HCT116 (cell line): Measurements from ENCODE around the gene TLR9. TPM values are rescaled to one million over a fixed set of nuclear protein-coding genes. Genes with fewer than 3 reads are reported as not detected.

Source experiments
- ATAC-seq: fragments of 200-7000 bp; cut with Tn5 transposase; 2 replicates; pipeline ENCODE4 v1.9.1; 2020; ENCODE audit warnings: mild to moderate bottlenecking, moderate library complexity
- BruUV-seq: library from RNA; stranded (reverse); fragments of 400-500 nt; replicated peaks from 2 replicates; lab custom pipeline; 2021; lab: Mats Ljungman, UMichigan
- CTCF ChIA-PET: fragments of 300-600 bp; sonication (Branson Sonifier 250); formaldehyde crosslinking; loops from one replicate; lab custom pipeline; 2021; ENCODE audit warnings: antibody characterized with exemption; lab: Charles Lee
- POLR2A ChIA-PET: fragments of 300-600, 350-600 bp; sonication (Branson Sonifier 250); formaldehyde crosslinking; loops from one replicate; lab custom pipeline; 2021; ENCODE audit warnings: antibody characterized with exemption; lab: Charles Lee
- RAD21 ChIA-PET, 2 experiments: fragments of 300-600 bp; sonication (Branson Sonifier 250); formaldehyde crosslinking; loops; one replicate each; lab custom pipeline; 2023; ENCODE audit warnings: low total read pairs in 2 of 2; ENCODE audit not compliant: uncharacterized antibody in 2 of 2, unreplicated experiment in 2 of 2, low non-redundant PET in 1 of 2; lab: Charles Lee
- DNase-seq: peaks from one replicate; pipeline ENCODE4 v3.0.0-alpha.2; 2010; ENCODE audit warnings: low read depth, low spot score
- H2AFZ ChIP-seq: fragments of 200-600 bp; shearing (Covaris generic), sonication (generic); 2 replicates; pipeline ENCODE4 v1.6.1; 2017; ENCODE audit warnings: low read depth, mixed run types, mixed read lengths, antibody characterized with exemption, low read length; ENCODE audit not compliant: poor library complexity, severe bottlenecking
- H3K27ac ChIP-seq: 2 replicates; pipeline ENCODE4 v1.5.1; 2012; ENCODE audit warnings: low read depth, low read length
- H3K27me3 ChIP-seq: fragments of 200-600 bp; sonication (generic); 2 replicates; pipeline ENCODE4 v1.6.1; 2016; ENCODE audit warnings: mixed run types, low read length, mixed read lengths; ENCODE audit not compliant: insufficient read depth
- H3K36me3 ChIP-seq, 2 experiments: fragments of 200-500 bp in 1 of 2; fragments of 200-600 bp in 1 of 2; sonication (Bioruptor generic) in 1 of 2; sonication (generic) in 1 of 2; 2 replicates each; pipeline versions ENCODE4 v1.5.1 to v1.6.1; 2014 to 2016; ENCODE audit warnings: low read length in 2 of 2, inconsistent platforms in 1 of 2, mixed read lengths in 1 of 2, mixed run types in 1 of 2; ENCODE audit not compliant: insufficient read depth in 2 of 2, control insufficient read depth in 1 of 2
- H3K4me1 ChIP-seq, 2 experiments: fragments of 200-600 bp in 1 of 2; sonication (generic) in 1 of 2; 2 replicates each; pipeline versions ENCODE4 v1.5.1 to v1.6.1; 2012 to 2017; ENCODE audit warnings: low read length in 2 of 2, inconsistent platforms in 1 of 2, mild to moderate bottlenecking in 1 of 2, mixed read lengths in 1 of 2, mixed run types in 1 of 2, moderate library complexity in 1 of 2; ENCODE audit not compliant: insufficient read depth in 2 of 2, control insufficient read depth in 1 of 2
- H3K4me2 ChIP-seq: fragments of 200-600 bp; sonication (generic); 2 replicates; pipeline ENCODE4 v1.6.1; 2017; ENCODE audit warnings: mixed run types, low read length, mixed read lengths
- H3K4me3 ChIP-seq, 2 experiments: fragments of 200-600 bp in 1 of 2; sonication (generic) in 1 of 2; replicated peaks in 1 of 2; 2 replicates each; pipeline ENCODE4 v1.5.1; 2011 to 2016; ENCODE audit warnings: low read length in 2 of 2, control low read depth in 1 of 2, low read depth in 1 of 2, mild to moderate bottlenecking in 1 of 2, mixed read lengths in 1 of 2, mixed run types in 1 of 2
- H3K79me2 ChIP-seq: fragments of 200-600 bp; sonication (generic); 2 replicates; pipeline ENCODE4 v1.6.1; 2017; ENCODE audit warnings: mild to moderate bottlenecking, mixed run types, low read length, moderate library complexity, mixed read lengths; ENCODE audit not compliant: insufficient read depth
- H3K9ac ChIP-seq: fragments of 200-600 bp; sonication (generic); 2 replicates; pipeline ENCODE4 v1.6.1; 2016; ENCODE audit warnings: low read length, mixed read lengths
- H3K9me2 ChIP-seq: fragments of 200-600 bp; sonication (generic), shearing (Covaris generic); 2 replicates; pipeline ENCODE4 v1.6.1; 2017; ENCODE audit warnings: mixed run types, mild to moderate bottlenecking, moderate library complexity; ENCODE audit not compliant: insufficient read depth
- H3K9me3 ChIP-seq, 2 experiments: fragments of 200-500 bp in 1 of 2; fragments of 200-600 bp in 1 of 2; sonication (Bioruptor generic) in 1 of 2; sonication (generic) in 1 of 2; 2 replicates each; pipeline ENCODE4 v1.6.1; 2014 to 2017; ENCODE audit warnings: low read length in 2 of 2, mixed read lengths in 2 of 2, inconsistent platforms in 1 of 2, low read depth in 1 of 2, mild to moderate bottlenecking in 1 of 2, mixed run types in 1 of 2, moderate library complexity in 1 of 2; ENCODE audit not compliant: control insufficient read depth in 1 of 2, insufficient read depth in 1 of 2
- H4K20me1 ChIP-seq: fragments of 200-600 bp; sonication (generic), shearing (Covaris generic); 2 replicates; pipeline ENCODE4 v1.6.1; 2017; ENCODE audit warnings: mixed run types, mild to moderate bottlenecking, moderate library complexity; ENCODE audit not compliant: insufficient read depth
- ELF1 ChIP-seq: IDR thresholded peaks from 2 replicates; pipeline ENCODE4 v1.6.1; 2012; ENCODE audit warnings: low read depth, borderline replicate concordance
- EZH2 ChIP-seq: fragments of 200-600 bp; sonication (generic); IDR thresholded peaks from 2 replicates; pipeline ENCODE4 v1.6.1; 2017; ENCODE audit warnings: antibody characterized with exemption, mixed run types
- POLR2A ChIP-seq: IDR thresholded peaks from 2 replicates; pipeline ENCODE4 v1.7.0; 2011; ENCODE audit warnings: borderline replicate concordance; ENCODE audit not compliant: insufficient read depth, insufficient read length; ENCODE audit errors: extremely low read depth
- RAD21 ChIP-seq: IDR thresholded peaks from 2 replicates; pipeline ENCODE4 v1.6.1; 2012; ENCODE audit warnings: low read depth, mild to moderate bottlenecking
- TCF7L2 ChIP-seq: IDR thresholded peaks from 2 replicates; pipeline ENCODE4 v1.7.0; 2011; ENCODE audit warnings: borderline replicate concordance, inconsistent platforms; ENCODE audit not compliant: insufficient read depth, insufficient read length; ENCODE audit errors: extremely low read depth
- ZBTB33 ChIP-seq: IDR thresholded peaks from 2 replicates; pipeline ENCODE4 v1.6.1; 2011; ENCODE audit warnings: mild to moderate bottlenecking, low read length, moderate library complexity; ENCODE audit not compliant: insufficient replicate concordance; ENCODE audit errors: extremely low read depth
- ZFX ChIP-seq: fragments of 450-650 bp; IDR thresholded peaks from 2 replicates; pipeline ENCODE4 v1.6.1; 2017
- ZNF274 ChIP-seq: fragments of 200-500 bp; sonication (Bioruptor generic); IDR thresholded peaks from 2 replicates; pipeline ENCODE4 v1.6.1; 2014; ENCODE audit warnings: mild to moderate bottlenecking, low read depth, low read length, inconsistent platforms
- intact Hi-C: fragments of 100-400 bp; cut with micrococcal nuclease; formaldehyde crosslinking; loops from 2 replicates; pipeline ENCODE4 v1.10.0; 2022
- total RNA-seq: library from RNA; stranded (reverse); gene quantifications from one replicate; pipeline ENCODE4 v1.2.1, GENCODE V29; 2021; ENCODE audit not compliant: unreplicated experiment
- TF ChIP-seq, protein P1 (sequence below), 3 experiments: fragments of 200-600 bp in 1 of 3; sonication (generic) in 1 of 3; IDR thresholded peaks in 2 of 3; conservative IDR thresholded peaks in 1 of 3; 2 replicates each; pipeline ENCODE4 v1.5.1; 2012 to 2017; ENCODE audit warnings: low read depth in 2 of 3, low read length in 2 of 3, antibody characterized with exemption in 1 of 3, borderline replicate concordance in 1 of 3, control low read depth in 1 of 3, mild to moderate bottlenecking in 1 of 3, mixed read lengths in 1 of 3, mixed run types in 1 of 3, moderate library complexity in 1 of 3; ENCODE audit not compliant: insufficient read depth in 1 of 3
- TF ChIP-seq, protein P2 (sequence below): IDR thresholded peaks from 2 replicates; pipeline ENCODE4 v1.6.1; 2012; ENCODE audit warnings: low read depth

TLR9 gene
- total RNA-seq, 1 experiment from 2014 or later: 0.15 TPM

DNA sequence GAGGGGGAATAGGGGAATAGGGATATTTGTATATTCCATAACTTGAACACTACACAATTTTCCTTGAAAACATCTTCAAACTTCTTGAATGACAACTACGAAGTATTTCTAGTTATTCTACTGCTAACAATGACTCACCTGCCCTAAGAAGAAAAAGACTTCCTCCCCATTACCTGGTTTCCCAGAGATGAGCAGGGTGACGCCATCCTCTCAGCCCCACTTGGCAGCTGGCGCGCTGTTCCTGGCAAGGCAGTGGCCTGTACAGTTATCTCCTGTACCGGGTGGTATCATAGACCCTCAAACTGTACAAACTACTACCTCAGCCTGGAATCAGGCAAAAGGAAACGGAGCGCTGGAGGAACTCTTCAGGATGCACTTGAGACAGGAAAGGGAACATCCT lies 42.6 kb upstream of the TLR9 start:
- no peak overlapping the region for H3K4me3 ChIP-seq
- BruUV-seq: no TSS peak
- TF ChIP-seq TCF7L2 (no peak), POLR2A (no peak), ZFX (no peak), ZNF274 (no peak), EZH2 (no peak)
- ChIA-PET CTCF (no interaction called here), POLR2A (no interaction called here), RAD21 (no interaction called here)
- no peak for ATAC-seq
- no peak overlapping the region for H2AFZ ChIP-seq
- H3K9ac ChIP-seq: no peak overlapping the region
- no peaks in the 10 kb centered on the region for H3K9me2 ChIP-seq
- peaks cover 0 to 5% of the 10 kb centered on the region in 2 experiments; a peak in 2 of 4 replicates for H3K4me1 ChIP-seq
- H3K9me3 ChIP-seq: no peaks in the 10 kb centered on the region
- no peaks in the 10 kb centered on the region for H3K27me3 ChIP-seq
- peaks cover 18% of the 10 kb centered on the region; the same call in 1 of the 2 replicates for H4K20me1 ChIP-seq
- intact Hi-C loops: no loop called here
- no peak overlapping the region for H3K4me2 ChIP-seq
- no peak for DNase-seq
- H3K79me2 ChIP-seq: peaks cover 97% of the 10 kb centered on the region
- peaks cover 58 to 65% of the 10 kb centered on the region in 2 experiments for H3K36me3 ChIP-seq
- H3K27ac ChIP-seq: no peak overlapping the region

GRCh38 chr3:52265387-52265786 lies 39.9 kb upstream of the TLR9 start:
- Histone ChIP-seq H3K4me3 (no peak overlapping the region), H2AFZ (no peak overlapping the region), H4K20me1 (peaks cover 5% of the 10 kb centered on the region; the same call in 1 of the 2 replicates), H3K27ac (no peak overlapping the region), H3K27me3 (no peaks in the 10 kb centered on the region), H3K9me2 (no peaks in the 10 kb centered on the region), H3K4me1 (peaks cover 0 to 5% of the 10 kb centered on the region in 2 experiments; a peak in 2 of 4 replicates), H3K9me3 (no peaks in the 10 kb centered on the region), H3K36me3 (peaks cover 71 to 72% of the 10 kb centered on the region in 2 experiments), H3K9ac (no peak overlapping the region), H3K4me2 (no peak overlapping the region), H3K79me2 (peaks cover 97% of the 10 kb centered on the region)
- ATAC-seq (peak; percentile 62; the same call in 1 of the 2 replicates), DNase-seq (no peak)
- intact Hi-C loops: no loop called here
- BruUV-seq: no TSS peak
- CTCF ChIA-PET: no interaction called here
- RAD21 ChIA-PET: no interaction called here
- POLR2A ChIA-PET: no interaction called here
- peak; percentile 23; the same call in 1 of the 2 replicates for TF ChIP-seq RAD21
- TF ChIP-seq ZNF274: no peak
- TF ChIP-seq EZH2: no peak
- TF ChIP-seq, protein P1, sequence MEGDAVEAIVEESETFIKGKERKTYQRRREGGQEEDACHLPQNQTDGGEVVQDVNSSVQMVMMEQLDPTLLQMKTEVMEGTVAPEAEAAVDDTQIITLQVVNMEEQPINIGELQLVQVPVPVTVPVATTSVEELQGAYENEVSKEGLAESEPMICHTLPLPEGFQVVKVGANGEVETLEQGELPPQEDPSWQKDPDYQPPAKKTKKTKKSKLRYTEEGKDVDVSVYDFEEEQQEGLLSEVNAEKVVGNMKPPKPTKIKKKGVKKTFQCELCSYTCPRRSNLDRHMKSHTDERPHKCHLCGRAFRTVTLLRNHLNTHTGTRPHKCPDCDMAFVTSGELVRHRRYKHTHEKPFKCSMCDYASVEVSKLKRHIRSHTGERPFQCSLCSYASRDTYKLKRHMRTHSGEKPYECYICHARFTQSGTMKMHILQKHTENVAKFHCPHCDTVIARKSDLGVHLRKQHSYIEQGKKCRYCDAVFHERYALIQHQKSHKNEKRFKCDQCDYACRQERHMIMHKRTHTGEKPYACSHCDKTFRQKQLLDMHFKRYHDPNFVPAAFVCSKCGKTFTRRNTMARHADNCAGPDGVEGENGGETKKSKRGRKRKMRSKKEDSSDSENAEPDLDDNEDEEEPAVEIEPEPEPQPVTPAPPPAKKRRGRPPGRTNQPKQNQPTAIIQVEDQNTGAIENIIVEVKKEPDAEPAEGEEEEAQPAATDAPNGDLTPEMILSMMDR (IDR thresholded peaks at IDR 0.05 in 2 of 3, conservative IDR thresholded peaks at IDR 0.05 in 1 of 3; ENCODE audit: borderline replicate concordance in 1 of 3, insufficient read depth in 1 of 3, low read depth in 2 of 3, low read length in 2 of 3): 0 out of 6 replicates have a peak, but pooled peaks of 2 of the 3 experiments have one; percentile 5 to 6
- TF ChIP-seq ELF1: no peak
- no peak for TF ChIP-seq ZBTB33
- TF ChIP-seq, protein P2, sequence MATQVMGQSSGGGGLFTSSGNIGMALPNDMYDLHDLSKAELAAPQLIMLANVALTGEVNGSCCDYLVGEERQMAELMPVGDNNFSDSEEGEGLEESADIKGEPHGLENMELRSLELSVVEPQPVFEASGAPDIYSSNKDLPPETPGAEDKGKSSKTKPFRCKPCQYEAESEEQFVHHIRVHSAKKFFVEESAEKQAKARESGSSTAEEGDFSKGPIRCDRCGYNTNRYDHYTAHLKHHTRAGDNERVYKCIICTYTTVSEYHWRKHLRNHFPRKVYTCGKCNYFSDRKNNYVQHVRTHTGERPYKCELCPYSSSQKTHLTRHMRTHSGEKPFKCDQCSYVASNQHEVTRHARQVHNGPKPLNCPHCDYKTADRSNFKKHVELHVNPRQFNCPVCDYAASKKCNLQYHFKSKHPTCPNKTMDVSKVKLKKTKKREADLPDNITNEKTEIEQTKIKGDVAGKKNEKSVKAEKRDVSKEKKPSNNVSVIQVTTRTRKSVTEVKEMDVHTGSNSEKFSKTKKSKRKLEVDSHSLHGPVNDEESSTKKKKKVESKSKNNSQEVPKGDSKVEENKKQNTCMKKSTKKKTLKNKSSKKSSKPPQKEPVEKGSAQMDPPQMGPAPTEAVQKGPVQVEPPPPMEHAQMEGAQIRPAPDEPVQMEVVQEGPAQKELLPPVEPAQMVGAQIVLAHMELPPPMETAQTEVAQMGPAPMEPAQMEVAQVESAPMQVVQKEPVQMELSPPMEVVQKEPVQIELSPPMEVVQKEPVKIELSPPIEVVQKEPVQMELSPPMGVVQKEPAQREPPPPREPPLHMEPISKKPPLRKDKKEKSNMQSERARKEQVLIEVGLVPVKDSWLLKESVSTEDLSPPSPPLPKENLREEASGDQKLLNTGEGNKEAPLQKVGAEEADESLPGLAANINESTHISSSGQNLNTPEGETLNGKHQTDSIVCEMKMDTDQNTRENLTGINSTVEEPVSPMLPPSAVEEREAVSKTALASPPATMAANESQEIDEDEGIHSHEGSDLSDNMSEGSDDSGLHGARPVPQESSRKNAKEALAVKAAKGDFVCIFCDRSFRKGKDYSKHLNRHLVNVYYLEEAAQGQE: no peak
- TF ChIP-seq POLR2A: no peak
